ENCODE results near the gene CFAP70.

Gene CFAP70

DNA sequence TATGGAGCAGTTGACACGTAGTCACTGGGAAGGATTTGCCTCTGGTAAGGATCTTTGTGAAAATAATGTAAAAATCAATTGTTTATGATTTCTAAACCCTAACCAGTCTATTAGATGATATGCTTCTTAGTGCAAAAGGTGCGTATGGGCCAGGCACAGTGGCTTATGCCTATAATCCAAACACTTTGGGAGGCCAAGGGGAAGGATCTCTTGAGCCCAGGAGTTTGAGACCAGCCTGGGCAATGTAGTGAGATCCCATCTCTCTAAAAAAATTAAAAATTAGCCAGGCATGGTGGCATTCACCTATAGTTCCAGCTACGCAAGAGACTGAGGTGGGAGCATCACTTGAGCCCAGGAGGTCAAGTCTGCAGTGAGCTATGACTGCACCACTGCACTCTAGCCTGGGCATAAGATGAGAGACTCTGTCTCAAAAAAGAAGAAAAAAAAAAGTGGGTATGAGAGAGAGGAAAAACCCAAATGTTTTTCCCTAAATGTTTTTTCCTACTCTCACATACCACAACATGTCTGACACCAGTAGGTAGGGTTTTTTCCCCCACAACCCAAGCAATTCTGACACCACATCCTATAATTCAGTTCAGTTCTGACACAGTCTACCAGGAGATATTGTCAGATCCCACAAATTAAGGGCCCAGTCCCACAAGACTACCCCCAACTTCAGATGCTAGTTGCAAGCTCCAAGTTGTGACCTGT, 148.1 kb downstream of the CFAP70 start:
- no peak for DNase-seq

DNA sequence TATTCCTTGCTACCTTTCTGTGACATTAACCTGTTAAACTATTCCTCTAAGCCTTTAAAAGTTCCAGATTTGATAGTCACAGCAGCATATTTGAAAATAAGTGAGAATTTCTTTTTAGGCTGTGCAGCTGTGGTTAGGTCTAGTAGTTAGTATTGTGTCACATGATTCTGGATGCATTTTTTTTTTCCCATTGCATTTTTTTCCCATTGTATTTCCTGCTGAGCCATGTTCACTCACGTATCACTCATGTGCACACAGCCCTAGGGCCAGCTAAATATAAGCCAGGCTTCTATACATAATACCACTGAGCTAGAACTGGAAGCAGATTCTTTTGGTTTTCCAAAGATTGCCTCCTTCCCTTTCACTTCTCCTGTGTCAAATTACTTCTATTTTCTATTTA, 149.0 kb downstream of the CFAP70 start:
- DNase-seq: no peak

DNA sequence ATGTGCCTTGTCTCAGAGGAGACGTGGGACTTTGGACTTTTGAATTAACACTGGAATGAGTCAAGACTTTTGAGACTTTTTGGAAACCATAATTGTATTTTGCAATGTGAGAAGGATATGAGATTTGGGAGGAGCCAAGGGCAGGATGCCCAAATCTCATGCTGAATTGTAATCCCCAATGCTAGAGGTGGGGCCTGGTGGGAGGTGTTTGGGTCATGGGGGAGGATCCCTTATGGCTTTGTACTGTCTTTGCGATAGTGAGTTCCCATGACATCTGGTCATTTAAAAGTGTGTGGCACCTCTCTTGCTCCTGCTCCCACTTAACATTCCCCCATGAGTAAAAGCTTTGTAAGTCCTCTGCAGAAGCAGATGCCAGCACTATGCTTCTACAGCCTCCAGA, 150.8 kb downstream of the CFAP70 start:
- DNase-seq: no peak

DNA sequence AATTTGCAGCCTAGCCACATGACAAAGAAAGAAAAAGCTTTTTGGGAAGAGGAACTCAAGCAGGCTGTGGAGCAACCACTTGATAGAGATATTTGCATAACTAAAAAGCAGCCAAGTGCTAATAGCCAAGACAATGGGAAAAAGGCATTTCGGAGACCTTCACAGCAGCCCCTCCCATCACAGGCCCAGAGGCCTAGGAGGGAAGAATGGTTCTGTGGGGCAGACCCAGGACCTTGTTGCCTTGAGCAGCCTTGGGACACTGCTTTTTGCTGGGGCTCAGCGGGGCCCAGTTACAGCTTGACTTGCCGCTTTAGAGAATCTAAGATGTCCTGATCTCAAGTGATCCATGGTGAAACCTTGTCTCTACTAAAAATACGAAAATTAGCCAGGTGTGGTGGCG, 152.3 kb downstream of the CFAP70 start:
- DNase-seq: peak in 1 of 2 donors; percentile 15

DNA sequence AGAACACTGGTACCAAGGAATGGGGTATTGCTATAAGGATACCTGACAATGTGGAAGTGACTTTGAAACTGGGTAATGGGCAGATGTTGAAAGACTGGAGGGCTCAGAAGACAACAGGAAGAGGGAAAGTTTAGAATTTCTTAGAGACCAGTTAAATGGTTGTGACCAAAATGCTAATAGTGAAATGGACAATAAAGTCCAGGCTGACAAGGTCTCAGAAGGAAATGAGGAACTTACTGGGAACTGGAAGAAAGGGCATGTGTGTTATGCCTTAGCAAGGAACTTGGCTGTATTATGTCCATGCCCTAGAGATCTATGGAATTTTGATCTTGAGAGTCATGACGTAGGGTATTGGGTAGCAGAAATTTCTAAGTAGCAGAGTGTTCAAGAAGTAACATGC, 152.8 kb downstream of the CFAP70 start:
- peak; percentile 40 to 53 for DNase-seq

DNA sequence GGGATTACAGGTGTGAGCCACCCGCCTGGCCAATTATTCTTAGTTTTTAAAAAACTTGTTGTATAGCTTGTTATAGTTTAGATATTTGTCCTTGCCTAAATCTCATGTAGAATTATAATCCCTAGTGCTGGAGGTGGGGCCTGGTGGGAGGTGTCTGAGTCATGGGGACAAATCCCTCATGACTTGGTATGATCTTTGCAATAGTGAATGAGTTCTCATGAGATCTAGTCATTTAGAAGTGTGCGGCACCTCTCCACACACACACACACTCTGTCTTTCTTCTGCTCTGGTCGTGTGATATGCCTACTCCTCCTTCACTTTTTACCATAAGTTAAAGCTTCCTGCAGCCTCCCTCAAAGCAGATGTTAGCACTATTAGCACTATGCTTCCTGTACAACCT, 153.6 kb downstream of the CFAP70 start:
- peak; percentile 26 to 57 for DNase-seq

Data from inflammatory macrophage (primary cell).